H1 (cell line): ENCODE measurements around the gene SCYL2. TPM values are rescaled to one million over a fixed set of nuclear protein-coding genes. Genes with fewer than 3 reads are reported as not detected.

Source experiments
- CTCF ChIA-PET: fragments of 300-600 bp; sonication (Branson Sonifier 250); formaldehyde crosslinking; loops from one replicate; lab custom pipeline; 2021; ENCODE audit not compliant: partially characterized antibody; lab: Charles Lee
- POLR2A ChIA-PET: fragments of 300-600 bp; sonication (Branson Sonifier 250); formaldehyde crosslinking; loops from one replicate; lab custom pipeline; 2021; ENCODE audit warnings: inconsistent platforms; ENCODE audit not compliant: partially characterized antibody; lab: Charles Lee
- DNase-seq, 2 experiments: peaks; one replicate each; pipeline versions ENCODE4 v3.0.0 to v3.0.0-alpha.2; 2010 to 2022; ENCODE audit warnings: low spot score in 2 of 2, low read depth in 1 of 2, mixed read lengths in 1 of 2
- FAIRE-seq: peaks from 2 replicates; lab custom pipeline; 2011; peaks lifted over from hg19 to GRCh38; lab: Jason Lieb, UNC
- H2AFZ ChIP-seq: 2 replicates; pipeline ENCODE4 v1.8.1; 2012; ENCODE audit warnings: low read length, inconsistent platforms
- H2AK5ac ChIP-seq: 2 replicates; pipeline ENCODE4 v1.6.1; 2013; ENCODE audit warnings: low read depth, low read length
- H2BK120ac ChIP-seq: replicated peaks from 2 replicates; pipeline ENCODE3; 2013; ENCODE audit warnings: low read depth, low read length, inconsistent platforms
- H2BK12ac ChIP-seq: 2 replicates; pipeline ENCODE4 v1.6.1; 2013; ENCODE audit warnings: low read depth, low read length
- H2BK15ac ChIP-seq: 2 replicates; pipeline ENCODE4 v1.6.1; 2013; ENCODE audit warnings: low read length
- H2BK20ac ChIP-seq: 2 replicates; pipeline ENCODE4 v1.6.1; 2013; ENCODE audit warnings: low read length
- H2BK5ac ChIP-seq: 2 replicates; pipeline ENCODE4 v1.6.1; 2013; ENCODE audit warnings: low read depth, low read length
- H3K14ac ChIP-seq: 2 replicates; pipeline ENCODE4 v1.6.1; 2013; ENCODE audit warnings: inconsistent platforms; ENCODE audit not compliant: insufficient read length
- H3K18ac ChIP-seq: 2 replicates; pipeline ENCODE4 v1.6.1; 2013; ENCODE audit warnings: low read length; ENCODE audit errors: extremely low read depth
- H3K23ac ChIP-seq: 2 replicates; pipeline ENCODE4 v1.6.1; 2013; ENCODE audit warnings: inconsistent platforms; ENCODE audit not compliant: insufficient read length
- H3K23me2 ChIP-seq: 2 replicates; pipeline ENCODE4 v1.6.1; 2013; ENCODE audit warnings: low read depth, low read length
- H3K27ac ChIP-seq: 2 replicates; pipeline ENCODE4 v1.6.1; 2011; ENCODE audit warnings: low read depth, low read length, inconsistent platforms
- H3K27me3 ChIP-seq, 4 experiments: replicated peaks in 1 of 4; 1 replicate in 1 of 4; 2 replicates in 3 of 4; pipeline versions ENCODE4 v1.6.1 to v1.8.1; 2011 to 2013; ENCODE audit warnings: low read length in 3 of 4, mild to moderate bottlenecking in 3 of 4, inconsistent platforms in 2 of 4, mixed read lengths in 2 of 4, moderate library complexity in 1 of 4; ENCODE audit not compliant: control insufficient read depth in 3 of 4, insufficient read depth in 3 of 4; ENCODE audit errors: extremely low read depth in 1 of 4
- H3K36me3 ChIP-seq, 4 experiments: 2 replicates each; pipeline versions ENCODE4 v1.6.1 to v1.8.1; 2011 to 2013; ENCODE audit warnings: mild to moderate bottlenecking in 4 of 4, low read length in 3 of 4, moderate library complexity in 2 of 4, control low read depth in 1 of 4, inconsistent platforms in 1 of 4; ENCODE audit not compliant: insufficient read depth in 4 of 4, control insufficient read depth in 2 of 4
- H3K4ac ChIP-seq: replicated peaks from 2 replicates; pipeline ENCODE3; 2013; ENCODE audit warnings: low read length, low read depth, mixed read lengths, inconsistent platforms; ENCODE audit not compliant: insufficient read length
- H3K4me1 ChIP-seq, 4 experiments: replicated peaks in 1 of 4; 1 replicate in 1 of 4; 2 replicates in 3 of 4; pipeline versions ENCODE4 v1.6.1 to v1.8.1; 2011 to 2013; ENCODE audit warnings: low read length in 3 of 4, inconsistent platforms in 2 of 4, mixed read lengths in 1 of 4; ENCODE audit not compliant: insufficient read depth in 4 of 4, control insufficient read depth in 3 of 4
- H3K4me2 ChIP-seq, 2 experiments: 2 replicates each; pipeline versions ENCODE4 v1.6.1 to v1.8.1; 2011 to 2013; ENCODE audit warnings: low read depth in 2 of 2, low read length in 2 of 2, control low read depth in 1 of 2, inconsistent platforms in 1 of 2, mild to moderate bottlenecking in 1 of 2; ENCODE audit not compliant: insufficient read depth in 1 of 2
- H3K4me3 ChIP-seq, 4 experiments: fragments of 200-600, 300-600 bp in 1 of 4; sonication (generic), shearing (Covaris generic), sonication (Bioruptor Twin) in 1 of 4; 2 replicates each; pipeline versions ENCODE4 v1.5.1 to v1.8.1; 2011 to 2016; ENCODE audit warnings: low read length in 4 of 4, low read depth in 3 of 4, control low read depth in 2 of 4, inconsistent platforms in 2 of 4, mild to moderate bottlenecking in 2 of 4, mixed read lengths in 1 of 4, moderate library complexity in 1 of 4; ENCODE audit not compliant: insufficient read depth in 2 of 4; ENCODE audit errors: extremely low read depth in 1 of 4
- H3K56ac ChIP-seq: replicated peaks from 2 replicates; pipeline ENCODE3; 2013; ENCODE audit warnings: low read depth, mild to moderate bottlenecking, mixed read lengths, low read length, inconsistent platforms; ENCODE audit not compliant: insufficient read length
- H3K79me1 ChIP-seq: 2 replicates; pipeline ENCODE4 v1.6.1; 2013; ENCODE audit warnings: low read depth, low read length, control low read depth
- H3K79me2 ChIP-seq, 2 experiments: 2 replicates each; pipeline versions ENCODE4 v1.6.1 to v1.8.1; 2012 to 2013; ENCODE audit warnings: low read length in 2 of 2, mild to moderate bottlenecking in 2 of 2, inconsistent platforms in 1 of 2; ENCODE audit not compliant: insufficient read depth in 2 of 2, control insufficient read depth in 1 of 2
- H3K9ac ChIP-seq, 4 experiments: replicated peaks in 1 of 4; 1 replicate in 1 of 4; 2 replicates in 3 of 4; pipeline versions ENCODE4 v1.6.1 to v1.8.1; 2011 to 2013; ENCODE audit warnings: low read depth in 3 of 4, low read length in 3 of 4, control low read depth in 2 of 4, mild to moderate bottlenecking in 2 of 4, moderate library complexity in 2 of 4, inconsistent platforms in 1 of 4; ENCODE audit errors: extremely low read depth in 1 of 4
- H3K9me3 ChIP-seq, 2 experiments: 2 replicates each; pipeline versions ENCODE4 v1.6.1 to v1.8.1; 2012 to 2013; ENCODE audit warnings: mild to moderate bottlenecking in 2 of 2, moderate library complexity in 2 of 2, control low read depth in 1 of 2, inconsistent platforms in 1 of 2, low read depth in 1 of 2, low read length in 1 of 2, mixed read lengths in 1 of 2; ENCODE audit not compliant: insufficient read depth in 2 of 2
- H4K20me1 ChIP-seq, 2 experiments: replicated peaks in 1 of 2; 2 replicates each; pipeline versions ENCODE3 to v1.8.1; 2011 to 2013; ENCODE audit warnings: inconsistent platforms in 2 of 2, low read length in 2 of 2, mild to moderate bottlenecking in 1 of 2; ENCODE audit not compliant: insufficient read depth in 2 of 2, control insufficient read depth in 1 of 2
- H4K5ac ChIP-seq: 2 replicates; pipeline ENCODE4 v1.6.1; 2013; ENCODE audit warnings: low read length, low read depth, mixed read lengths, inconsistent platforms; ENCODE audit not compliant: insufficient read length
- H4K8ac ChIP-seq: 2 replicates; pipeline ENCODE4 v1.8.0; 2013; ENCODE audit warnings: mild to moderate bottlenecking, moderate library complexity, low read length, inconsistent platforms; ENCODE audit not compliant: insufficient read depth; ENCODE audit errors: extremely low read depth
- H4K91ac ChIP-seq: replicated peaks from 2 replicates; pipeline ENCODE3; 2013; ENCODE audit warnings: low read length, mixed read lengths, inconsistent platforms; ENCODE audit not compliant: insufficient read length
- CREB1 ChIP-seq: IDR thresholded peaks from 2 replicates; pipeline ENCODE4 v1.6.1; 2012; ENCODE audit warnings: inconsistent platforms
- KDM5A ChIP-seq: fragments of 200-600 bp; IDR thresholded peaks from 2 replicates; pipeline ENCODE4 v1.7.1; 2012; ENCODE audit warnings: mild to moderate bottlenecking, low read length, inconsistent platforms, mixed read lengths
- NANOG ChIP-seq: IDR thresholded peaks from 2 replicates; pipeline ENCODE4 v1.6.1; 2011; ENCODE audit warnings: low read length, low read depth, mild to moderate bottlenecking, inconsistent platforms; ENCODE audit not compliant: insufficient read depth, poor library complexity, severe bottlenecking
- SIX5 ChIP-seq: IDR thresholded peaks from 2 replicates; pipeline ENCODE4 v1.6.1; 2011; ENCODE audit warnings: mild to moderate bottlenecking, low read depth, low read length
- polyA plus RNA-seq, 7 experiments: library from polyadenylated mRNA; depleted of rRNA in 3 of 7; stranded (reverse) in 5 of 7; unstranded in 2 of 7; fragments of >200 nt in 5 of 7; fragments of 200-250 nt in 2 of 7; gene quantifications; 1 replicate in 5 of 7; 2 replicates in 1 of 7; 4 replicates in 1 of 7; pipeline versions ENCODE4 v1.2.1 to v1.2.3, GENCODE V29; 2011 to 2013; ENCODE audit warnings: missing spikeins in 2 of 7, mixed read lengths in 2 of 7
- total RNA-seq: library from RNA; stranded (reverse); fragmentation: NEBNext Ultra II Directional; extraction: Animal tissue kit (Norgen Biotek cat#: 25700); gene quantifications from 2 replicates; pipeline ENCODE4 v1.2.1, GENCODE V29; 2021
- TF ChIP-seq, protein P1 (sequence below): IDR thresholded peaks from 2 replicates; pipeline ENCODE4 v1.6.1; 2011; ENCODE audit warnings: low read length, improper control_type of control experiment

SCYL2 gene
- total and polyA plus RNA-seq, 2 of the 8 experiments (the other 6 are each of a cell fraction or from before 2014, with no cell fraction given): 8.9 to 48.7 TPM

DNA sequence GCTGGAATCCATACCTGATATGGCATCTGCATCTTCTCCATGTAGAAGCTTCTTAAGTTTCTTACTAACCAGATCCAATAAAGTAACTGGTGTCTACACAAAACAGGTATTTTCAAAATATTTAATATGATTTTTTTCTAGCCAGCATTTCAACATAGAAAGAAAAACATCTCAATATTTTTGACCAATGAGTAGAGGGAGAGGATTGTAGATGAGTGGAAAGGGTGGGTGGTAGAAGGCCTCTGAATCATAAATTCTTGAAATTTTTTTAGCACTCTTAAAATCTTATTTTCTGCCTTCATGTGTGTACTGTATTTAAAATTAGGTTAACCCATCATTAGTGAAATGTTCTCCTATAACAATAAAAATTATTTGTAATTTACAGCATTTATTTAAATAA is 18.1 kb upstream of the SCYL2 start:
- Histone ChIP-seq H2AK5ac (no peak overlapping the region), H2BK5ac (no peak overlapping the region), H3K36me3 (no peaks in the 10 kb centered on the region), H2BK120ac (no peak overlapping the region), H4K91ac (no peak overlapping the region), H2BK20ac (no peak overlapping the region), H3K14ac (no peak overlapping the region), H2BK15ac (no peak overlapping the region), H3K79me1 (no peaks in the 10 kb centered on the region), H3K4me3 (no peak overlapping the region), H3K9ac (no peak overlapping the region), H3K4ac (no peak overlapping the region), H4K5ac (no peak overlapping the region), H3K23ac (no peak overlapping the region), H4K20me1 (no peaks in the 10 kb centered on the region), H3K9me3 (no peaks in the 10 kb centered on the region), H3K56ac (no peak overlapping the region), H2BK12ac (no peak overlapping the region), H3K4me2 (no peak overlapping the region), H3K23me2 (no peaks in the 10 kb centered on the region), H3K18ac (no peak overlapping the region), H3K27me3 (no peaks in the 10 kb centered on the region), H4K8ac (no peak overlapping the region), H3K4me1 (no peaks in the 10 kb centered on the region), H3K79me2 (no peaks in the 10 kb centered on the region), H3K27ac (no peak overlapping the region), H2AFZ (no peak overlapping the region)
- DNase-seq (no peak), FAIRE-seq (no peak)
- TF ChIP-seq NANOG (no peak), KDM5A (no peak), SIX5 (no peak), CREB1 (no peak)
- TF ChIP-seq, protein P1, sequence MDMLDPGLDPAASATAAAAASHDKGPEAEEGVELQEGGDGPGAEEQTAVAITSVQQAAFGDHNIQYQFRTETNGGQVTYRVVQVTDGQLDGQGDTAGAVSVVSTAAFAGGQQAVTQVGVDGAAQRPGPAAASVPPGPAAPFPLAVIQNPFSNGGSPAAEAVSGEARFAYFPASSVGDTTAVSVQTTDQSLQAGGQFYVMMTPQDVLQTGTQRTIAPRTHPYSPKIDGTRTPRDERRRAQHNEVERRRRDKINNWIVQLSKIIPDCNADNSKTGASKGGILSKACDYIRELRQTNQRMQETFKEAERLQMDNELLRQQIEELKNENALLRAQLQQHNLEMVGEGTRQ: no peak
- ChIA-PET CTCF (interaction anchor here (0.6 to 0.9 kb wide), 2 partner anchors 14 to 89 kb away, joined by 3 read pairs; no protein-coding TSS in a partner anchor), POLR2A (interaction anchor here (1.0 kb wide), 1 partner anchor 18 kb away, joined by 4 read pairs; the partner anchor contains the start of genes DEPDC4 and SCYL2)
